GM21576 (cell line): ENCODE data around the gene IKBKE.

Source experiments
- ATAC-seq: cut with Tn5 transposase; IDR thresholded peaks from one replicate; pipeline ENCODE4 v1.9.1; 2021; ENCODE audit warnings: mild to moderate bottlenecking, moderate library complexity; ENCODE audit not compliant: unreplicated experiment

IKBKE gene

DNA sequence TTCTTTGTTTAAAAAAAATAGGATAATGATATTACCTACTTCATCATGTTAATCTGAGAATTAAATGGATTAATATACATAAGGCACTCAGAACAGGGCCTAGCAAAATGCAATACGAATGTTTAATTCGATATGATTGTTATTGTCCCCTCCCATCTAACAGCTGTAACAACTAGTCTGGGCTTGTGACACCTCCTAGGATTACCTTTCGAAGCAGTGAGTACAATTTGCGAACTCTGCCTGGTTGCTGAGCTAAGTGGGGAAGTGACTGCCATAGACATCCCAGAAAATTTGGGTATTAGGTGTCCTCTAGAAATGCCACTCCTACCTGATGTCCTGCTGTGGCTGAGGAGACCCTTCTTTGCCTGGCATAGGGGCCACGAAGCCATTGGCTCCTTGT, 40.1 kb downstream of the IKBKE start:
- no peak for ATAC-seq

GRCh38 chr1:206511362-206512057, 41.2 kb downstream of the IKBKE start:
- no peak for ATAC-seq

GRCh38 chr1:206512058-206512850, 42.0 kb downstream of the IKBKE start:
- no peak for ATAC-seq

GRCh38 chr1:206512851-206513180, 42.5 kb downstream of the IKBKE start:
- ATAC-seq: no peak

DNA sequence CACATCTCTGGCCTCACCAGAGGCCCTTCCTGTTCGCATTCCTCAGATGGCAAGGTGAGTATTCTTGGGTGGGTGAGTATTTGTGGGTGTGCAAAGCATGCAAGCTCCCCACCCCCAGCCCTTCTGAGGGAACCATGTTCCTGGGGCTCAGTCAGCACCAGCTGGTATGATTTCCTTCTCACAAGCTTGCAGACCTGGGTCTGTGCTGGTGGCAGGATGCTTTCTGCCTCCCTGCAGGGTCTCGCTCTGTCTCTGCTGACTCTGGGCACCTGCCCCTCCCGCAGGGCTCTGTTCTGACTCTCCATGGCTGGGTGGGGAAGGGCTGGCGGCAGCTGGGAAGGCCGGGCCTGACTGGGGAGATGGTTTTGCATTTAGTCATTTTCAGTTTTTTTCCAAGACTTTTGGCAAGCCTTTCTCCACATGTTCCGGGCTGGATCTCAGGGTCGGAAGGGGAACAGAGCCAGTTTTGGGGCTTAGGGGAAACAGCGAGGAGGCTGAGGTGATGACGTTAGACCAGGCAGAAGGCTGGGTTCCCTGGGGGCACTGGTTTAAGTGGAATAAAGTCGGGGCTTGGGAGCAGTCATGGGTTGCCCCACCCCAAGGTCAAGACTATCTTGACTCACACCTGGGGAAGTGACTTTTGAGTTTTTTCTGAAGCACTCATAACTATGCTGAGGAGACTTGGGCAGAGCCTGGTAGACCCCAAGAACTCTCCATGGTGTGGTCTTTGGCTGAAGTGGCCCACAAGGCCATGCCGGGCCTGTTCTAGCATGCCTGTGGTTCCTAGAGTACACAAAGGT, 43.2 kb downstream of the IKBKE start:
- no peak for ATAC-seq

DNA sequence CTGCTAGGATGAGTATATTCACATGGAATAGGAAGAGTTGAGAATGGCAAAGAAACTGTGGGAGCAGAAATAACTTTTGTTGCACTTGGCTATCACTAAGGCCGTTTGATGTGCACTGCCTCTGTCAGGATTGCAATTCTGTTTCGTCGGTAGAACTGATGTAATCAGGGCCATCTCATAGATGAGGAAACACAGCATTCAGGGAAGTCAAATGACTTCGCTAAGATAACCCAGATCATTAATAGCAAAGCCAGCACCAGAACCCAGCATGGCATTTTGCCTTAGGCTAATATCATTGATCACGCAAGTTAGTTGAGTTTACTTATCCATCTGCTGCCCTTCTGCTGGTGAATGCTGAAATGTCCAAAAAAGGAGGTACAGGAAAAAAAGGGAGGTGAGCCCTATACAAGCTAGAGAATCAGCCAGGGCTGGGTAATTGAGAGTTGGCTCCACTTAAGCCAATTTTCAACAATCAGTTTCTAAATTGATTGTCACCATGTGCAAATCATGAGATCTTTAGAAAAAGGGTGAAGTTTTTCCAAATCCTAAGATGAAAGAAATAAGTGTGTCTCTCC, 44.6 kb downstream of the IKBKE start:
- no peak for ATAC-seq

GRCh38 chr1:206516728-206516990, 46.4 kb downstream of the IKBKE start:
- no peak for ATAC-seq

DNA sequence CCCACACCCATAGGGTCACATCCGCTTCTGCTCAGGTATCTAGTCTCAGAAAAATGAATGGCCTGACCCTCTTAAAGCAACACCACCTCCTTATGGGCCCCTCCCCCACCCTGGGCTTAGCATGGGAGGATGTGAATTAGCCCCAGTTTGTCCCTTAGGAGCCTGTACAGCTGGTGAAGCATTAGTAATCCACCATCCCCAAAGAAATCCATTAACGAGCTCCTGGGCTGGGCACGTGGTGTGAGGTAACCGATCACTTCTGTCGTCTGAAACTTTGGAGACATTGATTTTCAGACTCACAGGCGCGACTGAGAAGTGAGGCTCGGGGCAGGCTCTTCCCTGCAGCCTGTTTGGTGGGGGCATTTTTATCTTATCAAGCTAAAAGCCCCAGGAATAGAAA, 47.5 kb downstream of the IKBKE start:
- ATAC-seq: no peak

DNA sequence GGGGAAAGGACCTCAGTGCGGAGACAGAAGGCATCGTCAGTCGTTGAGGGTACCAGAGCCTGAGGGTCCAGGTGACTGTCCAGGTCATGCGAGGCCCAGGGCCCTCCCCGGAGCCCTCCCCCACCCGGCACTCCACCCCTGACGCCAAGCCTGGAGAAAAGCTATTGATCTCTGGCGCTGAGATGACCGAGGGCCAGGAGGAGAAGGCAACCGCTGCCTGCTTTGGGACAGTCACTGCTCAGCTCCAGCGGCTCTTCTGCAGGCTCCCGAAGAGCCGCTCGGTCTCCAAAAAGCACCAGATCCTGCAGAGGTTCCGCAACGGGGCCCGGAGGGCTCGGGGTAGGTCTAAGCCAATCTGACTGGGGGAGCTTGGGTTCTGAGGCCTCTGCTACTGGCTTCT, 47.9 kb downstream of the IKBKE start:
- ATAC-seq: no peak

GRCh38 chr1:206518743-206519142, 48.5 kb downstream of the IKBKE start:
- no peak for ATAC-seq

DNA sequence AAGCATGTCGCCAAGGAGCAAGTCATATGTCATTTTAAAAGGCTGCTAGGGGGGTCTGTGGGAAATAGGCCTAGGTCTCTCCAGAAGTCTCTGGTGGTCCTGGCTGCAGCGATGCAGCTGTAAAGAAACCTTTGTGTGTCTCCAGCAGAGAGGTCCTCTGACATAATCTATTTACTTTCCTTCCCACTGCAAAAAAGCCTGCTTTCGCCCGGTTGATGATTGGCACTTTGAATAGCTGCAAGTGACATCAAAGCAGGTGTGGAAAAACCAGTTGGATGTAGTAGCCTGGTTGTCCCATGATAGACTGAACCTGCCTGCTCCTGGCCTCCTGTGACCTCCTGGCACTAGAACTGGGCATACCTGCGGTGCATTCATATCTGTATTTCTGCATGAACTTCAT, 50.9 kb downstream of the IKBKE start:
- no peak for ATAC-seq

DNA sequence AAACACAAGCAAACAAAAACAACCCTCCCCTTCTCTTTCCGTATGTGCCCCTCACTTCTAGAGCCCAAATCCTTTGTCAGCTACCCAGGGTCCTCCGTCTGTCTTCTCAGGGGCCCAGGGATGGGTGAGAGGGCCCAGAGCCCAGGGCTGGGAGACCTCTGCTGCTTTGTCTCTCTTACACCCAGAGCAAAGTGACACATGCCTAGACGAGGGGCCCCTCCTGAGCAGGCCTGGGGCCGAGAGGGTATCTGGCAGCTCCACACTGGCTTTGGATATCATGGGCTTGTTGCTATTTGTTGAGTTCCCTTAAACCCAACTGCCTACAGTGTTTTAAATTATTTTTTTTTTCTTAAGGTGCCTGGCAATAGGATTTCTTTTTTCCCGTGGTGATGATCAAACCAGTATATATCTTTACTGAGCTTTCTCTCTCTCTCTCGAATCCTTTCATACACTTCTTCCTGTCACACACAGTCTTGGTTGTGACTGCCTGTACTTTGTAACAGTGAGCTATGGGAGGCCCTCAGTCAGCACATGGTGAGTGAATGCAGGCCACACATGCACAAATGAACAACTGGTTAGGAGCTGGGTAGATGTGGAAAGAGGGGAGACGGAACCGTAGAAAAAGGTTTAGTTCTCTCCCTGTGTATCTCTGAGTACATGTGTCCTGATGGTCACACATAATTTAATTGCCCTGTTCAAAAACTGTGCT, 51.6 kb downstream of the IKBKE start:
- ATAC-seq: no peak

DNA sequence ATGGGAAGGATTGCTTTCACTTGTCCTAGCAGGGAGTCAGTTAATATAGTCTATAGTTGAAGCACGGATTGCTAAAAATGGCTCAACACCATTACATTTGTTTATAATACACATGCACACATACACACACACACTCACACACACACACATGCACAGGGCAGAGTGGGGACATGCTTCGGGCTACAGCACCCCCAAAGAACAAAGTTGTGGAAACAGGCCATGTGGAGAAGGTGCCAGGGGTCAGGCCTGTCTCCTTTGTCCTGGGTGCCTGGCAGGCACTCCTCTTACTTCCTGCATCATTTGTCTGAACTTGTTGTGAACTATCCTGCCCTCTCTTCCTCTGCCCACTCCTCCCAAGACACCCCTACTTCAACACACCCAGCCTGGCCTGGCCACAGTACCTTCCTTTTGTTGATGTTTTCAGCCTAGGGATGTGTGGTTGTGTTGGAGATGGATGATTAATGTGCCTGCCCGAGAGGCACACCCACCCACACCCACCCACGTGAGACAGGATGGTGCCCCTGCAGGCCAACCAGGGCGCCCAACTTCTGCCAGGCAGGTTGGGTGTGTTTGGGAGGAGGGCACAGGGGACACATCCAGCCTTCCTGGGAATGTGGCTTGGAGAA, 54.6 kb downstream of the IKBKE start:
- no peak for ATAC-seq

GRCh38 chr1:206526064-206526911, 56.0 kb downstream of the IKBKE start:
- ATAC-seq: no peak

DNA sequence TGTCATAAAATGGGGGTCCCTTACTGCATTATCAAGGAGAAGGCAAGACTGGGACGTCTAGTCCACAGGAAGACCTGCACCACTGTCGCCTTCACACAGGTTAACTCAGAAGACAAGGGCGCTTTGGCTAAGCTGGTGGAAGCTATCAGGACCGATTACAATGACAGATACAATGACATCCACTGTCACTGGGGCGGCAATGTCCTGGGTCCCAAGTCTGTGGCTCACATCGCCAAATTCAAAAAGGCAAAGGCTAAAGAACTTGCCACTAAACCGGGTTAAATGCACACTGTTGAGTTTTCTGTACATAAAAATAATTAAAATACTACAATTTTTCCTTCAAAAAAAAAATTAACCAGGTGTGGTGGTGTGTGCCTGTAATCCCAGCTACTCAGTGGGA, 59.1 kb downstream of the IKBKE start:
- ATAC-seq: no peak

DNA sequence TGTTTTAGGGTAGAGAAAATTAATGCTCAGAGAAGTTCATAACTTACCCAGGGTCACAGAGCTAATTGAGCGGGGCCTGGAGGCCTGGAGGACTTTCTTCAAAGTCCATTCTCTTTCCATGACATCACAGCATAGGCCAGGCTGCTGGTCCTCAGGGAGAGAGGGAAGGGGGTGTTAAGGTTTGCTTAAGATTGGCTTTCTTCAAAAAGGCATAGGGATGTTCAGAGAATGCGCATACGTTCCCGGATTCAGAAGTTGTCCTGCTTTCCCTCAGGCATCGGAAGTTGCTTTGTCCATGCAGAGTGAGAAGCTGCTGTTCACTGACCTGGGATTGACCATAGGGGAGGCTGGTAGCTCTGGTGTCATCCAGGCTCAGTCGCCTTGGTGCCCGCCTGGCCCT, 62.1 kb downstream of the IKBKE start:
- ATAC-seq: no peak

GRCh38 chr1:206534552-206534951, 64.3 kb downstream of the IKBKE start:
- no peak for ATAC-seq

GRCh38 chr1:206535853-206536188, 65.5 kb downstream of the IKBKE start:
- no peak for ATAC-seq

- no peak for ATAC-seq
These were observed 66.9 kb downstream of the IKBKE start for GRCh38 chr1:206537141-206537540.
